ENCODE data around the gene CLECL1. TPM values are rescaled to one million over a fixed set of nuclear protein-coding genes. Genes with fewer than 3 reads are reported as not detected.

The CLECL1 gene
- total and polyA plus RNA-seq, 9 of the 15 experiments (the other 6 are each of a cell fraction or from before 2014, with no cell fraction given), result 0.13 to 0.25 TPM; not detected in 7

DNA sequence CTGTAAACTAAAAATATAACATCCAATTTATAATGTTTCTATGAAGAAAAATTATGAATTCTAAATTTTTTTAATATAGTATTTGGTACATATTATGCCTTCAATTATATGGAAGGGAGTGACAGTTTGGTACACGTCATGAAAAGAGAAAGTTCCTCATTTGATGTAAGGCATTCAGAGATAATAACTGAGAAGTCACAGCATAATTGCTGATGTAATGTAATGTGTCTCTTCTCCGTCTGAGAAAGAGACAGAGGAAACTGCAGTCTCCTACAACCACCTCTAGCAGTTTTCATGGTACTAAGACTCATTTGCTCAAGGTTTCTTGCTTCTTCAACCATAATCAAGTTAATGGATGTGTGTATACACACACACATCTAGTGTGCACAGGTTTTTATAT is 30.1 kb upstream of the CLECL1 start (continued):
- TF ChIP-seq MAFF (IDR thresholded peaks at IDR 0.05; ENCODE audit: low read length), result peak; percentile 36; the same call in 1 of the 2 replicates
- TF ChIP-seq TRIM24 (IDR thresholded peaks at IDR 0.05), result 0 out of 4 replicates have a peak, but pooled peaks of 1 of the 2 experiments have one; percentile 7
- TF ChIP-seq, protein P1, sequence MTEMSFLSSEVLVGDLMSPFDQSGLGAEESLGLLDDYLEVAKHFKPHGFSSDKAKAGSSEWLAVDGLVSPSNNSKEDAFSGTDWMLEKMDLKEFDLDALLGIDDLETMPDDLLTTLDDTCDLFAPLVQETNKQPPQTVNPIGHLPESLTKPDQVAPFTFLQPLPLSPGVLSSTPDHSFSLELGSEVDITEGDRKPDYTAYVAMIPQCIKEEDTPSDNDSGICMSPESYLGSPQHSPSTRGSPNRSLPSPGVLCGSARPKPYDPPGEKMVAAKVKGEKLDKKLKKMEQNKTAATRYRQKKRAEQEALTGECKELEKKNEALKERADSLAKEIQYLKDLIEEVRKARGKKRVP (CRISPR knock-in tag; IDR thresholded peaks at IDR 0.05), result 0 out of 2 replicates have a peak, but pooled peaks have one; percentile 19
- peak; percentile 61 for TF ChIP-seq ATF7 (IDR thresholded peaks at IDR 0.05)
- peak; percentile 84 for TF ChIP-seq ZNF316 (IDR thresholded peaks at IDR 0.05)
- TF ChIP-seq KAT7 (CRISPR knock-in tag; IDR thresholded peaks at IDR 0.05; ENCODE audit: borderline replicate concordance), result no peak
- peak; percentile 78 for TF ChIP-seq CREB1 (IDR thresholded peaks at IDR 0.05)
- peak; percentile 52; the same call in 1 of the 2 replicates for TF ChIP-seq CREB1 (CRISPR knock-in tag; IDR thresholded peaks at IDR 0.05)
- TF ChIP-seq CEBPG (CRISPR knock-in tag; IDR thresholded peaks at IDR 0.05), result no peak
- TF ChIP-seq CEBPG (tag; conservative IDR thresholded peaks at IDR 0.05 in 1 of 2, IDR thresholded peaks at IDR 0.05 in 1 of 2), result peak in 1 of 2 experiments; percentile 62; a peak in 2 of 4 replicates
- TF ChIP-seq CREM (IDR thresholded peaks at IDR 0.05; ENCODE audit: low read depth), result peak; percentile 92
- TF ChIP-seq C11orf30 (IDR thresholded peaks at IDR 0.05; ENCODE audit: low read depth), result peak; percentile 79
- no peak for TF ChIP-seq ATF6 (CRISPR knock-in tag; IDR thresholded peaks at IDR 0.05)
- no peak for TF ChIP-seq PML (IDR thresholded peaks at IDR 0.05; ENCODE audit: low read length)
